D721Med (cell line): ENCODE data around the gene LIMS1.

Source experiments
- DNase-seq: peaks from one replicate; pipeline ENCODE4 v3.0.0; 2011; ENCODE audit warnings: low spot score; ENCODE audit not compliant: insufficient read length
- FAIRE-seq: peaks from 2 replicates; lab custom pipeline; 2011; peaks lifted over from hg19 to GRCh38; lab: Jason Lieb, UNC
- CTCF ChIP-seq: IDR thresholded peaks from 2 replicates; pipeline ENCODE4 v1.5.1; 2012; ENCODE audit warnings: mild to moderate bottlenecking, control low read depth; ENCODE audit not compliant: insufficient read depth; ENCODE audit errors: missing control alignments

The LIMS1 gene

GRCh38 chr2:108573061-108573460 is 38.8 kb downstream of the LIMS1 start:
- TF ChIP-seq CTCF = no peak
- FAIRE-seq (no peak), DNase-seq (no peak)

- TF ChIP-seq CTCF = no peak
- FAIRE-seq = no peak
- no peak for DNase-seq
These were observed 40.1 kb downstream of the LIMS1 start for GRCh38 chr2:108574332-108574731.

GRCh38 chr2:108575132-108575966 is 41.1 kb downstream of the LIMS1 start:
- FAIRE-seq (no peak), DNase-seq (no peak)
- TF ChIP-seq CTCF = no peak

GRCh38 chr2:108577099-108577498 is 42.8 kb downstream of the LIMS1 start:
- TF ChIP-seq CTCF = no peak
- DNase-seq (no peak), FAIRE-seq (no peak)

GRCh38 chr2:108579623-108580022 is 45.4 kb downstream of the LIMS1 start:
- FAIRE-seq (no peak), DNase-seq (no peak)
- no peak for TF ChIP-seq CTCF

GRCh38 chr2:108580050-108580449 is 45.8 kb downstream of the LIMS1 start:
- FAIRE-seq (no peak), DNase-seq (no peak)
- TF ChIP-seq CTCF = no peak

- peak; percentile 63 for DNase-seq
- TF ChIP-seq CTCF = peak; percentile 88
- FAIRE-seq = peak; percentile 11
These were observed 49.7 kb downstream of the LIMS1 start for GRCh38 chr2:108583903-108584520.
